Measurements from ENCODE around the gene AANAT. TPM values are rescaled to one million over a fixed set of nuclear protein-coding genes. Genes with fewer than 3 reads are reported as not detected.

The AANAT gene
- total RNA-seq, 1 donor from 2014 or later = not detected

- H3K27ac Mint-ChIP-seq (ENCODE audit: unreplicated experiment) = peak overlapping the region; percentile 79
- TF ChIP-seq CTCF (IDR thresholded peaks at IDR 0.05) = no peak
- no peaks in the 10 kb centered on the region for H3K36me3 Mint-ChIP-seq (ENCODE audit: low read depth)
- DNase-seq (ENCODE audit: low spot score) = no peak
- H3K4me1 Mint-ChIP-seq (ENCODE audit: low read depth) = peaks cover 49% of the 10 kb centered on the region
- no peaks in the 10 kb centered on the region for H3K27me3 Mint-ChIP-seq (ENCODE audit: low read depth)
- H3K4me3 Mint-ChIP-seq (ENCODE audit: unreplicated experiment) = no peak overlapping the region
- H3K9me3 Mint-ChIP-seq (ENCODE audit: low read depth) = no peaks in the 10 kb centered on the region
These were observed 30.2 kb downstream of the AANAT start for GRCh38 chr17:76497699-76497978.

- no peaks in the 10 kb centered on the region for H3K36me3 Mint-ChIP-seq (ENCODE audit: low read depth)
- H3K27ac Mint-ChIP-seq (ENCODE audit: unreplicated experiment) = peak overlapping the region; percentile 79
- no peak for DNase-seq (ENCODE audit: low spot score)
- TF ChIP-seq CTCF (IDR thresholded peaks at IDR 0.05) = no peak
- no peaks in the 10 kb centered on the region for H3K27me3 Mint-ChIP-seq (ENCODE audit: low read depth)
- H3K4me1 Mint-ChIP-seq (ENCODE audit: low read depth) = peaks cover 43% of the 10 kb centered on the region
- no peaks in the 10 kb centered on the region for H3K9me3 Mint-ChIP-seq (ENCODE audit: low read depth)
- peak overlapping the region; percentile 47 for H3K4me3 Mint-ChIP-seq (ENCODE audit: unreplicated experiment)
These were observed 30.8 kb downstream of the AANAT start for GRCh38 chr17:76497979-76498875.

GRCh38 chr17:76498876-76499251 lies 31.5 kb downstream of the AANAT start:
- Mint-ChIP-seq H3K9me3 (ENCODE audit: low read depth) (no peaks in the 10 kb centered on the region), H3K4me3 (ENCODE audit: unreplicated experiment) (no peak overlapping the region), H3K27ac (ENCODE audit: unreplicated experiment) (no peak overlapping the region), H3K4me1 (ENCODE audit: low read depth) (peaks cover 36% of the 10 kb centered on the region), H3K27me3 (ENCODE audit: low read depth) (no peaks in the 10 kb centered on the region), H3K36me3 (ENCODE audit: low read depth) (no peaks in the 10 kb centered on the region)
- no peak for TF ChIP-seq CTCF (IDR thresholded peaks at IDR 0.05)
- DNase-seq (ENCODE audit: low spot score) = no peak

- H3K4me3 Mint-ChIP-seq (ENCODE audit: unreplicated experiment) = no peak overlapping the region
- no peak overlapping the region for H3K27ac Mint-ChIP-seq (ENCODE audit: unreplicated experiment)
- H3K9me3 Mint-ChIP-seq (ENCODE audit: low read depth) = no peaks in the 10 kb centered on the region
- no peaks in the 10 kb centered on the region for H3K36me3 Mint-ChIP-seq (ENCODE audit: low read depth)
- no peaks in the 10 kb centered on the region for H3K27me3 Mint-ChIP-seq (ENCODE audit: low read depth)
- no peak for DNase-seq (ENCODE audit: low spot score)
- no peak for TF ChIP-seq CTCF (IDR thresholded peaks at IDR 0.05)
- H3K4me1 Mint-ChIP-seq (ENCODE audit: low read depth) = peaks cover 36% of the 10 kb centered on the region
These were observed 31.9 kb downstream of the AANAT start for GRCh38 chr17:76499267-76499667.

- Mint-ChIP-seq H3K4me1 (ENCODE audit: low read depth) (peaks cover 36% of the 10 kb centered on the region), H3K27ac (ENCODE audit: unreplicated experiment) (no peak overlapping the region), H3K27me3 (ENCODE audit: low read depth) (no peaks in the 10 kb centered on the region), H3K4me3 (ENCODE audit: unreplicated experiment) (peak overlapping the region; percentile 60), H3K9me3 (ENCODE audit: low read depth) (no peaks in the 10 kb centered on the region), H3K36me3 (ENCODE audit: low read depth) (no peaks in the 10 kb centered on the region)
- no peak for TF ChIP-seq CTCF (IDR thresholded peaks at IDR 0.05)
- DNase-seq (ENCODE audit: low spot score) = no peak
These were observed 32.8 kb downstream of the AANAT start for GRCh38 chr17:76500074-76500746.
